ENCODE data around the gene KLHL5. TPM values are rescaled to one million over a fixed set of nuclear protein-coding genes. Genes with fewer than 3 reads are reported as not detected.

The KLHL5 gene
- total RNA-seq, 1 donor from 2014 or later = 44.8 TPM

DNA sequence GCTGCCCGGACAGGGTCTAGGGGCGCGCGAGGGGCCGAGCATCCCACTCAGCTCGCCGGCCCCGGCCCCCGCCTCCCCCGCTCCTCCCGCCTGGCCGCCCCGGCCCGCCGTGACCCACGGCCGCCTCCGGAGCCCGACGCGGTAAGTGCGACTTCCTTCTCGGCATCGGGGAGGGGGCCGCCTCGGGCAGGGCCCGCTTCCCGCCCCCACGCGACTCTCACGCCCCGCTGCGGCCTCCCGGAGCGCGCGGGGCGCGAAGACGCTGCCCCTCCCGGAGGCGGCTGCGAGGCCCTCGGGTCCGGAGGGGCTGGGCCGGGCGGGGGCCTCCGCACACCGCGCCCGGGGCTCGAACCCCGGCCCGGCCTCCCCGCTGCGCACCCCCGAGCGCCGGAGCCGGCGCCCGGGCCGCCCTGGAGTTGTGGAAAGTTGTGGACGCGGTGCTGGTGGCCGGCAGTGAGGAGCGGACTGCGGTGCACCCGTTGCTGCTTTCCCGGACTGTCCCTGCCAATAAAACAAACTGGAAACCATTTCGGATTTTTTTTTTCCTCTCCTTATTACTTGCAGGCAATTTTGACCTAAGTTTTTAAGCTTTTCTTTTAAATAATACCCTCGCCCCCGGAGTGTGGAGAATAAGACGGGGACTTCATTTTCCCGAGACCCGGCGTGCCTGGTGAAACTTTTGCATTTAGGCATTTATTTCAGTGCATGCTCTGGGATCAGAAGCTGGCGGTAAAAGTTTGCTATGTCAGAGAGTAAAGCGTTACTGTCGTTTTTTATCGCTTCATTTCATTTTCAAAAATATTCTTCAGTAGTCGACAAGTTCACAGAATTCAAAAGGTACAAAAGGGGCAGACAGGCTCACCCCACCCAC lies 16.8 kb upstream of the KLHL5 start:
- peaks cover 25% of the 10 kb centered on the region for H3K4me1 Mint-ChIP-seq (ENCODE audit: low read depth)
- H3K27ac Mint-ChIP-seq = peak overlapping the region; percentile 96
- no peak for DNase-seq (ENCODE audit: low spot score, unreplicated experiment)
- H3K27me3 Mint-ChIP-seq = no peaks in the 10 kb centered on the region
- TF ChIP-seq, protein P1, sequence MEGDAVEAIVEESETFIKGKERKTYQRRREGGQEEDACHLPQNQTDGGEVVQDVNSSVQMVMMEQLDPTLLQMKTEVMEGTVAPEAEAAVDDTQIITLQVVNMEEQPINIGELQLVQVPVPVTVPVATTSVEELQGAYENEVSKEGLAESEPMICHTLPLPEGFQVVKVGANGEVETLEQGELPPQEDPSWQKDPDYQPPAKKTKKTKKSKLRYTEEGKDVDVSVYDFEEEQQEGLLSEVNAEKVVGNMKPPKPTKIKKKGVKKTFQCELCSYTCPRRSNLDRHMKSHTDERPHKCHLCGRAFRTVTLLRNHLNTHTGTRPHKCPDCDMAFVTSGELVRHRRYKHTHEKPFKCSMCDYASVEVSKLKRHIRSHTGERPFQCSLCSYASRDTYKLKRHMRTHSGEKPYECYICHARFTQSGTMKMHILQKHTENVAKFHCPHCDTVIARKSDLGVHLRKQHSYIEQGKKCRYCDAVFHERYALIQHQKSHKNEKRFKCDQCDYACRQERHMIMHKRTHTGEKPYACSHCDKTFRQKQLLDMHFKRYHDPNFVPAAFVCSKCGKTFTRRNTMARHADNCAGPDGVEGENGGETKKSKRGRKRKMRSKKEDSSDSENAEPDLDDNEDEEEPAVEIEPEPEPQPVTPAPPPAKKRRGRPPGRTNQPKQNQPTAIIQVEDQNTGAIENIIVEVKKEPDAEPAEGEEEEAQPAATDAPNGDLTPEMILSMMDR (IDR thresholded peaks at IDR 0.05; ENCODE audit: unreplicated experiment) = no peak
- no peaks in the 10 kb centered on the region for H3K36me3 Mint-ChIP-seq (ENCODE audit: insufficient read depth)
- H3K4me3 Mint-ChIP-seq (ENCODE audit: low read depth) = peak overlapping the region; percentile 92
- H3K9me3 Mint-ChIP-seq (ENCODE audit: low read depth) = no peaks in the 10 kb centered on the region

GRCh38 chr4:39045827-39046221 lies 16.2 kb upstream of the KLHL5 start:
- peak overlapping the region; percentile 92 for H3K4me3 Mint-ChIP-seq (ENCODE audit: low read depth)
- no peaks in the 10 kb centered on the region for H3K27me3 Mint-ChIP-seq
- H3K9me3 Mint-ChIP-seq (ENCODE audit: low read depth) = no peaks in the 10 kb centered on the region
- TF ChIP-seq, protein P1 (IDR thresholded peaks at IDR 0.05; ENCODE audit: unreplicated experiment) = no peak
- H3K36me3 Mint-ChIP-seq (ENCODE audit: insufficient read depth) = no peaks in the 10 kb centered on the region
- no peak for DNase-seq (ENCODE audit: low spot score, unreplicated experiment)
- H3K4me1 Mint-ChIP-seq (ENCODE audit: low read depth) = peaks cover 25% of the 10 kb centered on the region
- peak overlapping the region; percentile 47 for H3K27ac Mint-ChIP-seq

GRCh38 chr4:39046249-39046648 lies 15.8 kb upstream of the KLHL5 start:
- Mint-ChIP-seq H3K27ac (peak overlapping the region; percentile 47), H3K36me3 (ENCODE audit: insufficient read depth) (no peaks in the 10 kb centered on the region), H3K4me3 (ENCODE audit: low read depth) (peak overlapping the region; percentile 92), H3K27me3 (no peaks in the 10 kb centered on the region), H3K4me1 (ENCODE audit: low read depth) (peaks cover 25% of the 10 kb centered on the region), H3K9me3 (ENCODE audit: low read depth) (no peaks in the 10 kb centered on the region)
- TF ChIP-seq, protein P1 (IDR thresholded peaks at IDR 0.05; ENCODE audit: unreplicated experiment) = no peak
- no peak for DNase-seq (ENCODE audit: low spot score, unreplicated experiment)

DNA sequence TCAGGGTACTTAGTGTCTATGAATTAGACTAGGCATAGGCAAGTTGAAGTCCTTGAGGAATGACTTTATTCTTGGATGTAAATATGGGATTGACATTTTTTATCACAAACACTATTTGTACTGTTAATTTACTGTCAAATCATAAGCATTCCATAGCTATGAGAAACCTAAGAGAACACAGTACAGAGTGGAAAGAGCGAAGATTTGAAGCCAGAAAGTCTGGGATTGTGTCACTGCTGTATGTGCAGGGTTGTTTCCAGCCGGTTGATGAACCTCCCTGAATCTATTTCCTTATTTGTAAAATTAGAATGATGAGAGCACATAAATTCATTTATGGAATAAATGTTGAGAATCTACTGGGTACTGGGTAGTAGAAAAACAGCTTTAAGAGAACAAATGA lies 14.4 kb upstream of the KLHL5 start:
- Mint-ChIP-seq H3K27me3 (no peaks in the 10 kb centered on the region), H3K4me1 (ENCODE audit: low read depth) (peaks cover 19% of the 10 kb centered on the region), H3K4me3 (ENCODE audit: low read depth) (no peak overlapping the region), H3K36me3 (ENCODE audit: insufficient read depth) (no peaks in the 10 kb centered on the region), H3K27ac (no peak overlapping the region), H3K9me3 (ENCODE audit: low read depth) (no peaks in the 10 kb centered on the region)
- DNase-seq (ENCODE audit: low spot score, unreplicated experiment) = no peak
- TF ChIP-seq, protein P1 (IDR thresholded peaks at IDR 0.05; ENCODE audit: unreplicated experiment) = no peak

- TF ChIP-seq, protein P1 (IDR thresholded peaks at IDR 0.05; ENCODE audit: unreplicated experiment) = no peak
- H3K9me3 Mint-ChIP-seq (ENCODE audit: low read depth) = no peaks in the 10 kb centered on the region
- no peaks in the 10 kb centered on the region for H3K36me3 Mint-ChIP-seq (ENCODE audit: insufficient read depth)
- H3K4me1 Mint-ChIP-seq (ENCODE audit: low read depth) = peaks cover 14% of the 10 kb centered on the region
- DNase-seq (ENCODE audit: low spot score, unreplicated experiment) = no peak
- H3K27me3 Mint-ChIP-seq = no peaks in the 10 kb centered on the region
- no peak overlapping the region for H3K27ac Mint-ChIP-seq
- no peak overlapping the region for H3K4me3 Mint-ChIP-seq (ENCODE audit: low read depth)
These were observed 13.7 kb upstream of the KLHL5 start for GRCh38 chr4:39048311-39048710.

Measured in progenitor cell of endocrine pancreas (in vitro differentiated cells).